ENCODE measurements around the gene HDAC9.

DNA sequence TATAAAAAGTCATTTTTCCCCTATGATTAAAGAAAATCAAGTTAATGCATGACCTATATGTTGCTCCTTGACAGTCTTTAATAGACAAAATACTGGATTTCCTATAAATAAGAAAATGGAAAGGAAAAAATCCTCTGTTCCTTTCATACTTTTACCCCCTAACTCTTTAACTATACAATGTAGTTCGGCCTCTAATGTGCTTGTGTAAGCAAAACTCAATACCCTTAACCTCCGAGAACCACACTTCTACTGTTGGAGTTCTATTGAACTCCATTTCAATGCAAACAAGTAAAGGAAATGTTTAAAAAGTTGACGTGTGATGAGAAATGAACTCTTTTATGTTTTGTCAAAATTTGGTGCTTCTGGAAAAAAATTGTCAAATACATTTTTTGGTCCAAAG is 36.0 kb downstream of the HDAC9 start:
- TF ChIP-seq POLR2A (IDR thresholded peaks at IDR 0.05; ENCODE audit: low read depth, low read length): no peak
- no peak for TF ChIP-seq POLR2AphosphoS5 (IDR thresholded peaks at IDR 0.05; ENCODE audit: low read depth, low read length)
- no peak for TF ChIP-seq TAF1 (IDR thresholded peaks at IDR 0.05; ENCODE audit: borderline replicate concordance, low read depth, low read length)

Data from GM12892 (cell line).